ENCODE data around the gene GOT2. TPM values are rescaled to one million over a fixed set of nuclear protein-coding genes. Genes with fewer than 3 reads are reported as not detected.
A peak's percentile ranks its signal among the peaks of the same experiment; 100 is the strongest.
"Not testable (repeated sequence)": the region's sequence is repeated elsewhere in the genome, so short reads cannot be mapped to it uniquely, and the experiment has no call there.

Gene GOT2
- polyA plus RNA-seq, 2 of the 4 experiments (the other 2 are of a cell fraction) = 134 to 168 TPM

GRCh38 chr16:58661199-58661830 is 72.8 kb downstream of the GOT2 start (continued):
- TF ChIP-seq, protein P1, sequence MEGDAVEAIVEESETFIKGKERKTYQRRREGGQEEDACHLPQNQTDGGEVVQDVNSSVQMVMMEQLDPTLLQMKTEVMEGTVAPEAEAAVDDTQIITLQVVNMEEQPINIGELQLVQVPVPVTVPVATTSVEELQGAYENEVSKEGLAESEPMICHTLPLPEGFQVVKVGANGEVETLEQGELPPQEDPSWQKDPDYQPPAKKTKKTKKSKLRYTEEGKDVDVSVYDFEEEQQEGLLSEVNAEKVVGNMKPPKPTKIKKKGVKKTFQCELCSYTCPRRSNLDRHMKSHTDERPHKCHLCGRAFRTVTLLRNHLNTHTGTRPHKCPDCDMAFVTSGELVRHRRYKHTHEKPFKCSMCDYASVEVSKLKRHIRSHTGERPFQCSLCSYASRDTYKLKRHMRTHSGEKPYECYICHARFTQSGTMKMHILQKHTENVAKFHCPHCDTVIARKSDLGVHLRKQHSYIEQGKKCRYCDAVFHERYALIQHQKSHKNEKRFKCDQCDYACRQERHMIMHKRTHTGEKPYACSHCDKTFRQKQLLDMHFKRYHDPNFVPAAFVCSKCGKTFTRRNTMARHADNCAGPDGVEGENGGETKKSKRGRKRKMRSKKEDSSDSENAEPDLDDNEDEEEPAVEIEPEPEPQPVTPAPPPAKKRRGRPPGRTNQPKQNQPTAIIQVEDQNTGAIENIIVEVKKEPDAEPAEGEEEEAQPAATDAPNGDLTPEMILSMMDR (IDR thresholded peaks at IDR 0.05) = peak; percentile 87
- TF ChIP-seq HEYL (CRISPR knock-in tag; IDR thresholded peaks at IDR 0.05) (no peak), JUNB (IDR thresholded peaks at IDR 0.05) (no peak), ZSCAN20 (CRISPR knock-in tag; IDR thresholded peaks at IDR 0.05) (no peak), ZNF302 (CRISPR knock-in tag; IDR thresholded peaks at IDR 0.05) (no peak), MAZ (IDR thresholded peaks at IDR 0.05; ENCODE audit: borderline replicate concordance, low read depth, low read length) (no peak), MAFK (IDR thresholded peaks at IDR 0.05; ENCODE audit: partially characterized antibody) (no peak), HOXB13 (CRISPR knock-in tag; IDR thresholded peaks at IDR 0.05; ENCODE audit: low read depth) (no peak)
- TF ChIP-seq, protein P2, sequence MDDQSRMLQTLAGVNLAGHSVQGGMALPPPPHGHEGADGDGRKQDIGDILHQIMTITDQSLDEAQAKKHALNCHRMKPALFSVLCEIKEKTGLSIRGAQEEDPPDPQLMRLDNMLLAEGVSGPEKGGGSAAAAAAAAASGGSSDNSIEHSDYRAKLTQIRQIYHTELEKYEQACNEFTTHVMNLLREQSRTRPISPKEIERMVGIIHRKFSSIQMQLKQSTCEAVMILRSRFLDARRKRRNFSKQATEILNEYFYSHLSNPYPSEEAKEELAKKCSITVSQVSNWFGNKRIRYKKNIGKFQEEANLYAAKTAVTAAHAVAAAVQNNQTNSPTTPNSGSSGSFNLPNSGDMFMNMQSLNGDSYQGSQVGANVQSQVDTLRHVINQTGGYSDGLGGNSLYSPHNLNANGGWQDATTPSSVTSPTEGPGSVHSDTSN (IDR thresholded peaks at IDR 0.05) = no peak

DNA sequence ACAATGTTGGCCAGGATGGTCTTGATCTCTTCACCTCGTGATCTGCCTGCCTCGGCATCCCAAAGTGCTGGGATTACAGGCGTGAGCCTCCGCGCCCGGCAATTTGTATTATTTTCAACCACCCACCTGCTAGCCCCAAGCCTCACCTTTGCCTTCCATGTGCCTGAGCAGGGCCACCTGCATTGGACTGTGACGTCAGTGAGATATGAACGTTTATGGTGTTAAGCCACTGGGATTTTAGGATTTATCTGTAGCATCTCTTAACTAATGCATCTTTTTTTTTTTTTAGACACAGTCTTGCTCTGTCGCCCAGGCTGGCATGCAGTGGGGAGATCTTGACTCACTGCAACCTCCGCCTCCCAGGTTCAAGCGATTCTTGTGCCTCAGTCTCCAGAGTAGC is 74.2 kb downstream of the GOT2 start:
- not testable (repeated sequence) for ATAC-seq; FAIRE-seq; H3K4me3 ChIP-seq; H3K4me2 ChIP-seq; H3K4me1 ChIP-seq; H3K27ac ChIP-seq; H3K9me3 ChIP-seq; DNase-seq (ENCODE audit: low read depth in 1 of 2, low spot score in 1 of 2)
- CTCF ChIA-PET = interaction anchor here (0.6 to 11.6 kb wide), 6 partner anchors 12 to 322 kb away, joined by 3 to 110 read pairs (median 30); no protein-coding TSS in a partner anchor
- POLR2A ChIA-PET = interaction anchor here (0.7 kb wide), 1 partner anchor 89 kb away, joined by 3 read pairs; no protein-coding TSS in a partner anchor
- 78% methylated on average over 11 of the region's 11 CpGs for WGBS (ENCODE audit: missing lambda C conversion rate)

DNA sequence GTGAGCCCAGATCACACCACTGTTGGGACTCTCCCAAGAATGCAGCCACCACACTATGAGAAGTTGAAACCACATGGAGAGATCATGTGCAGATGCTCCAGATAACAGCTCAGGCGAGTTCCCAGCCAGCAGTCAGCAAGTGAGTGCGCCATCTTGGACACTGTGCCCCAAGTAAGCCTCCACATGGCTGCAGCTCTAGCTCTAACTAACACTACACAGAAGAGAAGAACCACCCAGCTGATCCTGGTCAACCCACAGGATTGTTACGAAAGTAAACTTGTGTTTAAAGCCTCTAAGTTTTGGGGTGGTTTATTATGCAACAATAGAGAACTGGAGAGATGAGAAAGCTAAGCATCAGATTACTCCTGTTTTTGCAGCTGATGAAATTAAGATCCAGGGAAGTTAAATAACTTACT is 75.3 kb downstream of the GOT2 start:
- no peak overlapping the region for H3K27ac ChIP-seq
- DNase-seq (ENCODE audit: low read depth in 1 of 2, low spot score in 1 of 2) (no peak), FAIRE-seq (no peak), ATAC-seq (no peak)
- WGBS (ENCODE audit: missing lambda C conversion rate) = 76% methylated on average over 3 of the region's 3 CpGs
- POLR2A ChIA-PET = interaction anchor here (0.5 kb wide), 1 partner anchor 322 kb away, joined by 3 read pairs; no protein-coding TSS in a partner anchor
- H3K4me3 ChIP-seq = no peak overlapping the region
- CTCF ChIA-PET = interaction anchor here (1.2 to 11.6 kb wide), 7 partner anchors 11 to 171 kb away, joined by 3 to 110 read pairs (median 7); no protein-coding TSS in a partner anchor
- TF ChIP-seq, protein P1 (IDR thresholded peaks at IDR 0.05) = no peak
- TF ChIP-seq EP300 (IDR thresholded peaks at IDR 0.05) = no peak
- TF ChIP-seq, protein P3, sequence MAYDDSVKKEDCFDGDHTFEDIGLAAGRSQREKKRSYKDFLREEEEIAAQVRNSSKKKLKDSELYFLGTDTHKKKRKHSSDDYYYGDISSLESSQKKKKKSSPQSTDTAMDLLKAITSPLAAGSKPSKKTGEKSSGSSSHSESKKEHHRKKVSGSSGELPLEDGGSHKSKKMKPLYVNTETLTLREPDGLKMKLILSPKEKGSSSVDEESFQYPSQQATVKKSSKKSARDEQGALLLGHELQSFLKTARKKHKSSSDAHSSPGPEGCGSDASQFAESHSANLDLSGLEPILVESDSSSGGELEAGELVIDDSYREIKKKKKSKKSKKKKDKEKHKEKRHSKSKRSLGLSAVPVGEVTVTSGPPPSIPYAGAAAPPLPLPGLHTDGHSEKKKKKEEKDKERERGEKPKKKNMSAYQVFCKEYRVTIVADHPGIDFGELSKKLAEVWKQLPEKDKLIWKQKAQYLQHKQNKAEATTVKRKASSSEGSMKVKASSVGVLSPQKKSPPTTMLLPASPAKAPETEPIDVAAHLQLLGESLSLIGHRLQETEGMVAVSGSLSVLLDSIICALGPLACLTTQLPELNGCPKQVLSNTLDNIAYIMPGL (CRISPR knock-in tag; IDR thresholded peaks at IDR 0.05; ENCODE audit: borderline replicate concordance) = no peak
- no peak for TF ChIP-seq GATA3 (IDR thresholded peaks at IDR 0.05; ENCODE audit: borderline replicate concordance)
- no peak for TF ChIP-seq ESRRA (IDR thresholded peaks at IDR 0.05; ENCODE audit: borderline replicate concordance, low read length)
- TF ChIP-seq ZSCAN20 (CRISPR knock-in tag; IDR thresholded peaks at IDR 0.05) = no peak
- no peak for TF ChIP-seq RARB (CRISPR knock-in tag; IDR thresholded peaks at IDR 0.05)
- TF ChIP-seq HOXA7 (CRISPR knock-in tag; IDR thresholded peaks at IDR 0.05) = no peak
- no peak for TF ChIP-seq NR3C1 (IDR thresholded peaks at IDR 0.05)
- no peak for TF ChIP-seq HOXB5 (CRISPR knock-in tag; IDR thresholded peaks at IDR 0.05)
- no peak for TF ChIP-seq HEYL (CRISPR knock-in tag; IDR thresholded peaks at IDR 0.05)
- TF ChIP-seq RAD21 (conservative IDR thresholded peaks at IDR 0.05 in 1 of 2, IDR thresholded peaks at IDR 0.05 in 1 of 2) = no peak
- no peak for TF ChIP-seq ZNF302 (CRISPR knock-in tag; IDR thresholded peaks at IDR 0.05)
- TF ChIP-seq JUN (IDR thresholded peaks at IDR 0.05) = no peak
- TF ChIP-seq ZC3H11A (IDR thresholded peaks at IDR 0.05) = no peak
- TF ChIP-seq FOSL2 (IDR thresholded peaks at IDR 0.05) = no peak
- no peak for TF ChIP-seq FOSL2 (CRISPR knock-in tag; IDR thresholded peaks at IDR 0.05)
- no peak for TF ChIP-seq HDAC2 (IDR thresholded peaks at IDR 0.05)
- no peak for TF ChIP-seq HOXB13 (CRISPR knock-in tag; IDR thresholded peaks at IDR 0.05; ENCODE audit: low read depth)
- TF ChIP-seq KDM1A (IDR thresholded peaks at IDR 0.05; ENCODE audit: low read depth) = no peak
- peaks cover 6% of the 10 kb centered on the region; the same call in 1 of the 3 replicates for H3K4me1 ChIP-seq
- H3K4me2 ChIP-seq = no peak overlapping the region
- no peaks in the 10 kb centered on the region for H3K9me3 ChIP-seq

All from A549 (cell line).